C4-2B (cell line): ENCODE measurements around the gene BAZ1B.

Experiments used
- ZFX ChIP-seq: fragments of 450-650 bp; IDR thresholded peaks from 2 replicates; pipeline ENCODE4 v1.6.1; 2017
- TF ChIP-seq, protein P1 (sequence below): fragments of 450-650 bp; conservative IDR thresholded peaks from 2 replicates; pipeline ENCODE4 v1.5.1; 2017; ENCODE audit warnings: mild to moderate bottlenecking

DNA sequence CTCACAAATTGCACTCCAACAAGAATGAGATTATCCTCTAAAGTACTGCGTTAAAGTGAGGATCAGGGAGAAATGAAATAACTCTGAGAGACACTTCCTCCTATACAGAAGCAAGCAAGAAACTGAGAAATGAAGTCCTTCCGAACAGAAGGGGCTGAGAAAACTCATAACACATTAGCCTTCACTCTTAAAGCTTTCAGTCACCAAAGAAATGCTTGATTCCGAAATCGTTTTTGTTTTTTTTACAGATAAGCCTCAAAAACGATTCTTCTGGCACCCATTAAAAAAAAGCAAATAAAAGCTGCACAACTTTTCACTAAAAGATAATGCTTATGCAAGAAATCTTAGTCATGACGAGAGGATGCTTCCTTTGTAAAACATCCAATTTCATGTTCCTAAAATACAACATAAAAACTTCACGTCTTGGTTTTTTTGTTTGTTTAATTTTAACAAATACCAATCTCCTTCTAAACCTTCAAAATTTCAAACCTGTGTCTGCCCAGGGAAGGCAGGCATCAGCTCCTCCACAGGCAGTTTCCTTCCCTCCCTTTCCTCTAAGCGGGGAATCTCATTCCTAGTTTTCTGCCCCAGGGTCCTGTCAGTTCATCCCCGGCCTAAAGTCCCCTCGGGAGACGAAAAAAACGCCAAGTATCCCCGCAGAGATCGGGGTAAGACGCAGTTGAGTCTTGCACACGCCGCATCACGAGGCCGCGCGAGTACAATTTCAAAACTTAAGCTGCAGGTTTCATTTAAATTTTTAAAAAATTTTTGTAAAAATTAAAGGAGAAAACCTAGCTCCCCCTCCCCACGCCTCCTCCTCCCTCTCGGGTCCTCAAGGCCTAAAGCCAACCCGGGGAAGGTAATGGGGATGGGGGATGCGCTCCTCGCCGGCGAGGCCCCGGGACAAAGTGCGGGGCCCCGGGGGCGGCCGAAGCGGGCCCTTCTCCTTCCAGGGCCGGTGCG, 1.1 kb downstream of the BAZ1B start:
- TF ChIP-seq, protein P1, sequence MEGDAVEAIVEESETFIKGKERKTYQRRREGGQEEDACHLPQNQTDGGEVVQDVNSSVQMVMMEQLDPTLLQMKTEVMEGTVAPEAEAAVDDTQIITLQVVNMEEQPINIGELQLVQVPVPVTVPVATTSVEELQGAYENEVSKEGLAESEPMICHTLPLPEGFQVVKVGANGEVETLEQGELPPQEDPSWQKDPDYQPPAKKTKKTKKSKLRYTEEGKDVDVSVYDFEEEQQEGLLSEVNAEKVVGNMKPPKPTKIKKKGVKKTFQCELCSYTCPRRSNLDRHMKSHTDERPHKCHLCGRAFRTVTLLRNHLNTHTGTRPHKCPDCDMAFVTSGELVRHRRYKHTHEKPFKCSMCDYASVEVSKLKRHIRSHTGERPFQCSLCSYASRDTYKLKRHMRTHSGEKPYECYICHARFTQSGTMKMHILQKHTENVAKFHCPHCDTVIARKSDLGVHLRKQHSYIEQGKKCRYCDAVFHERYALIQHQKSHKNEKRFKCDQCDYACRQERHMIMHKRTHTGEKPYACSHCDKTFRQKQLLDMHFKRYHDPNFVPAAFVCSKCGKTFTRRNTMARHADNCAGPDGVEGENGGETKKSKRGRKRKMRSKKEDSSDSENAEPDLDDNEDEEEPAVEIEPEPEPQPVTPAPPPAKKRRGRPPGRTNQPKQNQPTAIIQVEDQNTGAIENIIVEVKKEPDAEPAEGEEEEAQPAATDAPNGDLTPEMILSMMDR = no peak
- TF ChIP-seq ZFX = no peak
